22Rv1 (cell line): ENCODE results near the gene AKAP8L.

ENCODE experiments used
- H3K27ac ChIP-seq: fragments of 450-650 bp; 2 replicates; pipeline ENCODE4 v1.5.1; 2017
- ZFX ChIP-seq: fragments of 450-650 bp; IDR thresholded peaks from 2 replicates; pipeline ENCODE4 v1.6.1; 2017; ENCODE audit warnings: antibody characterized with exemption, borderline replicate concordance
- TF ChIP-seq, protein P1 (sequence below): fragments of 450-650 bp; IDR thresholded peaks from 2 replicates; pipeline ENCODE4 v1.5.1; 2017; ENCODE audit warnings: mild to moderate bottlenecking

AKAP8L gene

DNA sequence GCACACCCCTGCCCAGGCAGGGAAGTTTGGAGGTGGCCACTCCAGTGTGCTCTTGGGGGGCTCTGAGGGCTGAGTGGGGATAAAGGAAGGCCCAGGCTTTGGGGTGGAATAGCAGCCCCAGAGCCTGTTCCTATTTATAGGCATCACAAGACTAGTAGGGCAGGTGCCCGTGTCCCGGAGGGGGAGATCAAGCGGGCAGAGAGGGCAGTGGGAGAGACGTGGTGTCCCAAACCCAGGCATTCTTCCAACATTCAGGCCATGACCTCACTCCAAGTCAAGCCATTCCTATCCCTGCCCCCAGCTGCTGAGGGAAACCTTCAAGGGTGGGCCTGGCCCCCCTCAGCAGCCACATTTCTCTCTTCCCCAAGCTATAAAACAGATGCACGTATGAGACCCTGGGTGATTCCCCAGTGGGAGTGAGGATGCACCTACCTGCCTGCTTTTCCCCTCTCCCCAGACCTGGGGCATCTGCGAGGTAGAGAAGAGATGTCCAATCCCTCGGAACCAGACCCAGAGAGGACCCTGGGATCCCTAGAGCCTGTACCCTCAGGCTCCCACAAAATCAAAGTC, 27.1 kb upstream of the AKAP8L start:
- H3K27ac ChIP-seq = no peak overlapping the region
- TF ChIP-seq, protein P1, sequence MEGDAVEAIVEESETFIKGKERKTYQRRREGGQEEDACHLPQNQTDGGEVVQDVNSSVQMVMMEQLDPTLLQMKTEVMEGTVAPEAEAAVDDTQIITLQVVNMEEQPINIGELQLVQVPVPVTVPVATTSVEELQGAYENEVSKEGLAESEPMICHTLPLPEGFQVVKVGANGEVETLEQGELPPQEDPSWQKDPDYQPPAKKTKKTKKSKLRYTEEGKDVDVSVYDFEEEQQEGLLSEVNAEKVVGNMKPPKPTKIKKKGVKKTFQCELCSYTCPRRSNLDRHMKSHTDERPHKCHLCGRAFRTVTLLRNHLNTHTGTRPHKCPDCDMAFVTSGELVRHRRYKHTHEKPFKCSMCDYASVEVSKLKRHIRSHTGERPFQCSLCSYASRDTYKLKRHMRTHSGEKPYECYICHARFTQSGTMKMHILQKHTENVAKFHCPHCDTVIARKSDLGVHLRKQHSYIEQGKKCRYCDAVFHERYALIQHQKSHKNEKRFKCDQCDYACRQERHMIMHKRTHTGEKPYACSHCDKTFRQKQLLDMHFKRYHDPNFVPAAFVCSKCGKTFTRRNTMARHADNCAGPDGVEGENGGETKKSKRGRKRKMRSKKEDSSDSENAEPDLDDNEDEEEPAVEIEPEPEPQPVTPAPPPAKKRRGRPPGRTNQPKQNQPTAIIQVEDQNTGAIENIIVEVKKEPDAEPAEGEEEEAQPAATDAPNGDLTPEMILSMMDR = no peak
- no peak for TF ChIP-seq ZFX

DNA sequence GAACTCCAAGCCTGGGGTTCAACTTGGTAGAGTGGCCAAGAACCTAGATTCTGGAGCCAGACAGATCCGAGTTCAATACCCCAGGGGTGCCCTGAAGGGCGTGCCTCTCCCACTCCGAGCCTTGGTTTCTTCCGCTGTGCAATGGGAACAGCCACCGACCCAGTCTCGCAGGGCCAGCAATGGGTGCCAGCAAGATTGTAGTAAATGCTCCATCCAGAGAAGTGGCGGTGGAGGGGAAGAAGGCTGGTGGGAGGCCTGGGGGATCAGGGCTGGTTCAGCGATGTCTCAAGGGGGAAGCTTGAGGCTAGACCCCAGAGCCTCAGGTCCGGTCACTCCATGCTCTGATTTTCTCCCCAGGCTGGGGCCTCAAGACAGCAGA, 26.4 kb upstream of the AKAP8L start:
- H3K27ac ChIP-seq = no peak overlapping the region
- TF ChIP-seq ZFX = no peak
- TF ChIP-seq, protein P1 = no peak

DNA sequence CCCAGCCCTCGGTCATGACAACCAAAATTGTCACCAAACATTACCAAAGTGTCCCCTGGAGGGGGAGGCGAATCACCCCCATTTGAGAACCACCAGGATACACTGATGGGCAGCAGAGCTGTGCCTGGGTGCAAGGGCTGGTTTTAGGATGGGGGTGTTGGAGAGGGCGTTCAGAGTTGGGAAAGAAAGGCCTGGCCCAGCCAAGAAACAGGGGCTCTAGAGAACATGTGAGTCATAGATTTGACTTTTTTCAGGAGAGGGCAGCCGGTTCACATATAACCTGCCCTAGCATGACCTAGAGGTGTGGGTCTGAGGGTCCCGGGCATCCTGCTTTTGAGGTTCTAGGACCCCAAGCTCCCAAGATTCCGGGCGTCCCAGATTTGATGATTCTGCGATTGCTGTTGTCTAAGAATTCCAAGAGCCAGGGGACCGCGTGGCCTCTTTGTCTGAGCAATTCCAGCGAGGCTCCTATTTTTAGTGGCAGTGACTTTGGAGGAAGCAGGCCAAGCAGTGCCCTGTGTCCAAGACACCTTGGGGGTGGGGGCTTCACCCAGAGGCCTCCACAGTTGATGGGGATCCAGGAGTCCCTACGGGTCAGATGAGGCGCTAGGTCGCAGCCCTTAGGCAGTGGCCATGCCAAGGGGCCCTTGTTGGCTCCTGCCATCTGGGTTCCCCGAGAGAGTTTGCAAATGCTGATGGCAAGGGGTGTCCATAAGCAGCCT, 25.9 kb upstream of the AKAP8L start:
- no peak for TF ChIP-seq ZFX
- TF ChIP-seq, protein P1 = no peak
- no peak overlapping the region for H3K27ac ChIP-seq

DNA sequence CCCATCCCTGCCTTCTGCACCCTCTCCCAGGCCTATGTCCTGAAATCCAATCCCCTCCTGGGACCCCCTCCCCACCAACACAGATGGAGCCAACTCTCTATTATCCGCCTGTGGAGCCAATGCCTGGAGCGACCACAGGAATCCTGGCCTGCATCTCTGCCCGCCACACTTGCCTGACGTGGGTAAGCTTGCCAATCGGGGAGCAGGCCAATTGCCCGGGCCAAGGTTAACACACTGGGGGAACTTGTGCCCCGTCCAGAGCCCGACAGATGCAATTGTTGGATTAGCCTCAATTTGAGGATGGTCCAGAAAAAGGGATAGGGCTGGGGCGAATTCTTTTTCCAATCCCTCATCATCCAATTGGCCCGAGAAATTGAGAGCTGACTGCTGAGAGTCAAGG, 25.1 kb upstream of the AKAP8L start:
- H3K27ac ChIP-seq = no peak overlapping the region
- TF ChIP-seq ZFX = no peak
- TF ChIP-seq, protein P1 = no peak

DNA sequence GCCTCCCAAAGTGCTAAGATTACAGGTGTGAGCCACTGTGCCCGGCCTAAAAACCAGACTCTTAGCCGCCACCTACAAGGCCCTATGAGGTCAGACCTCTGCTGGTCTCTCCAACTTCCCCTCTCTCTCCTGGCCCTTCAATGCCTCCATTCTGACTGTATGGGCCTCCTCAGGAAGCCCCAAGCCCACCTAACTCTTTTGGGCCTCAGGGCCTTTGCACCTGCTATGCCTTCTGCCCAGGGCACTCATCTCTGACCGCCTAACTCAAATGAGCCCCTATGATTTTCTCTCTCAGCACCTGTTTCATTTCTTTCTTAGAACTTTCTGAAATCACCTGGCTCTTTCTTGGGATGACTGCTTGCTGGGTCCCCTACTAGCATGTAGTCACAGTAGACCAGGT, 24.5 kb upstream of the AKAP8L start:
- TF ChIP-seq, protein P1 = no peak
- no peak for TF ChIP-seq ZFX
- no peak overlapping the region for H3K27ac ChIP-seq

DNA sequence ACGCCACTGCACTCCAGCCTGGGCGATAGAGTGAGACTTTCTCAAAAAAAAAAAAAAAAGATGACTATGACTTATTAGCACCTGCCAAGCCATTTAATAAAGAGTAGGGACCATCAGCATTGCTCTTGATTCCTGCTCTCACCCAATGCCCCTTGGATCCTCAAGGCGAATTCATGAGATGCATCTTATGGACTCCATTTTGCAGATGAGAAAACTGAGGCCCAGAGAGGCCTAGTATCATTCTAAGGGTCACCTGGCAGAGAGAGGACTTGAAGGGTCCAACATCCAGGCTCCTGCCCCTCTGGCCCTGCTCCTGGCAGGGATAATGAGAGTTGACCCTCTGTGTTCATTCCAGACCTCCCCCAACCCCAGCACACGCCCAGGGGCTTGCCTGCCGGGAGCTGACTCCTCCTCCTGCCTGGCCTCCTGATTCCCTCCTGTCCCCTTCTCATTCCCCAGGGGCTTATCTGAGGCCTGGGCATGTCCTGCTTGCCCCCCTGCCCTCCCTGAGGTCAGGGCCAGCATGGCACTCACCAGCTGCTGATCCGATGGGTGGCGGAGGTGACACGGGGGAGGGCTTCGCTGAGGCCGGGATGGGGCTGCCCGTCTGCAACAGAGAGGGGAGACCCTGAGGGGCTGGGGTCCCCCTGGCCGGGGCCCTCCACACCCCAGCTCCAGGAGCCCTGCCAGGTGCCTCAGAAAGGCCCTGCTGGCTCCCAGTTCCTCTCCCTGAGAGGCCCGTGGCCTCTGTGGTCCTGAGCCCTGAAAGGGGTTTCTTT, 23.5 kb upstream of the AKAP8L start:
- TF ChIP-seq, protein P1 = no peak
- no peak for TF ChIP-seq ZFX

DNA sequence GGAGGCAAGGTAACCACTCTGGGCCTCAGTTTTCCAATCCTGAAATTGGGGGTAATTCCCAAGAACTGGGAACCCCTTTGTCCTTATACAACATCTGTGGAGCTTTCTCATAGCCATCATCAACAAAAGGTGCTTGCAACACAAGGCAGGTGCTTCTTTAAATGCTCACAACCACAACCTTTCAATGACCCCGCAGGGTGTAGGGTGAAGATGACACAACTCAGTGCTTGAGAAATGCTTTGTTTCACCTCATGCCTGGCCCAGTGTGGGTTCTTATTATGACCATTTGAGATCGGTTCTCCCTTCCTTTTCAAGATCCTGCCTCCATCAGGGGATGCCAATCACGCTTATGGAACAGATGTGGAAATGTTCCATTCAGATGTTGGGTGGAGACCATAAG, 22.5 kb upstream of the AKAP8L start:
- TF ChIP-seq ZFX = no peak
- TF ChIP-seq, protein P1 = no peak
- no peak overlapping the region for H3K27ac ChIP-seq

More for the DNA sequence above, 23.5 kb upstream of the AKAP8L start:
- no peak overlapping the region for H3K27ac ChIP-seq
